Calu3 (cell line): ENCODE data around the gene SPTBN1. TPM values are rescaled to one million over a fixed set of nuclear protein-coding genes. Genes with fewer than 3 reads are reported as not detected.

Experiments used
- BruUV-seq: library from RNA; stranded (reverse); fragments of 400-500 nt; replicated peaks from 2 replicates; lab custom pipeline; 2021; lab: Mats Ljungman, UMichigan
- CTCF ChIA-PET: fragments of 300-600 bp; sonication (Branson Sonifier 250); formaldehyde crosslinking; loops from one replicate; lab custom pipeline; 2022; ENCODE audit warnings: antibody characterized with exemption; lab: Charles Lee
- DNase-seq: peaks from one replicate; pipeline ENCODE4 v3.0.0; 2022
- H3K27ac Mint-ChIP-seq: one replicate; pipeline ENCODE4 v1.8.0; 2022; ENCODE audit warnings: mixed read lengths; ENCODE audit not compliant: unreplicated experiment
- H3K27me3 Mint-ChIP-seq: one replicate; pipeline ENCODE4 v1.8.0; 2022; ENCODE audit warnings: mixed read lengths; ENCODE audit not compliant: unreplicated experiment
- H3K36me3 Mint-ChIP-seq: one replicate; pipeline ENCODE4 v1.8.0; 2022; ENCODE audit warnings: mild to moderate bottlenecking, moderate library complexity, mixed read lengths; ENCODE audit not compliant: insufficient read depth, unreplicated experiment
- H3K4me1 Mint-ChIP-seq: one replicate; pipeline ENCODE4 v1.8.0; 2022; ENCODE audit warnings: mild to moderate bottlenecking, low read depth, mixed read lengths; ENCODE audit not compliant: unreplicated experiment
- H3K4me3 Mint-ChIP-seq: one replicate; pipeline ENCODE4 v1.8.0; 2022; ENCODE audit warnings: mild to moderate bottlenecking, low read depth, moderate library complexity, mixed read lengths; ENCODE audit not compliant: unreplicated experiment
- H3K9me3 Mint-ChIP-seq: one replicate; pipeline ENCODE4 v1.8.0; 2022; ENCODE audit warnings: low read depth, mixed read lengths; ENCODE audit not compliant: unreplicated experiment
- intact Hi-C: fragments of 100-400 bp; cut with micrococcal nuclease; formaldehyde crosslinking; loops from one replicate; pipeline ENCODE4 v1.10.0; 2022; ENCODE audit not compliant: unreplicated experiment
- total RNA-seq: library from RNA; stranded (reverse); gene quantifications from 2 replicates; pipeline ENCODE4 v1.2.3, GENCODE V29; 2022
- TF ChIP-seq, protein P1 (sequence below): fragments of 200-600 bp; IDR thresholded peaks from one replicate; pipeline ENCODE4 v1.8.0; 2022; ENCODE audit warnings: antibody characterized with exemption; ENCODE audit not compliant: unreplicated experiment

The SPTBN1 gene
- total RNA-seq, 1 experiment from 2014 or later = 611 TPM

GRCh38 chr2:54486766-54487165 lies 30.6 kb downstream of the SPTBN1 start:
- Mint-ChIP-seq H3K27me3 (no peaks in the 10 kb centered on the region), H3K27ac (no peak overlapping the region), H3K4me1 (peaks cover 17% of the 10 kb centered on the region), H3K9me3 (no peaks in the 10 kb centered on the region), H3K36me3 (peaks cover 4% of the 10 kb centered on the region), H3K4me3 (no peak overlapping the region)
- no peak for DNase-seq
- intact Hi-C loops = no loop called here
- TF ChIP-seq, protein P1, sequence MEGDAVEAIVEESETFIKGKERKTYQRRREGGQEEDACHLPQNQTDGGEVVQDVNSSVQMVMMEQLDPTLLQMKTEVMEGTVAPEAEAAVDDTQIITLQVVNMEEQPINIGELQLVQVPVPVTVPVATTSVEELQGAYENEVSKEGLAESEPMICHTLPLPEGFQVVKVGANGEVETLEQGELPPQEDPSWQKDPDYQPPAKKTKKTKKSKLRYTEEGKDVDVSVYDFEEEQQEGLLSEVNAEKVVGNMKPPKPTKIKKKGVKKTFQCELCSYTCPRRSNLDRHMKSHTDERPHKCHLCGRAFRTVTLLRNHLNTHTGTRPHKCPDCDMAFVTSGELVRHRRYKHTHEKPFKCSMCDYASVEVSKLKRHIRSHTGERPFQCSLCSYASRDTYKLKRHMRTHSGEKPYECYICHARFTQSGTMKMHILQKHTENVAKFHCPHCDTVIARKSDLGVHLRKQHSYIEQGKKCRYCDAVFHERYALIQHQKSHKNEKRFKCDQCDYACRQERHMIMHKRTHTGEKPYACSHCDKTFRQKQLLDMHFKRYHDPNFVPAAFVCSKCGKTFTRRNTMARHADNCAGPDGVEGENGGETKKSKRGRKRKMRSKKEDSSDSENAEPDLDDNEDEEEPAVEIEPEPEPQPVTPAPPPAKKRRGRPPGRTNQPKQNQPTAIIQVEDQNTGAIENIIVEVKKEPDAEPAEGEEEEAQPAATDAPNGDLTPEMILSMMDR = no peak
- CTCF ChIA-PET = no interaction called here
- BruUV-seq = no TSS peak

DNA sequence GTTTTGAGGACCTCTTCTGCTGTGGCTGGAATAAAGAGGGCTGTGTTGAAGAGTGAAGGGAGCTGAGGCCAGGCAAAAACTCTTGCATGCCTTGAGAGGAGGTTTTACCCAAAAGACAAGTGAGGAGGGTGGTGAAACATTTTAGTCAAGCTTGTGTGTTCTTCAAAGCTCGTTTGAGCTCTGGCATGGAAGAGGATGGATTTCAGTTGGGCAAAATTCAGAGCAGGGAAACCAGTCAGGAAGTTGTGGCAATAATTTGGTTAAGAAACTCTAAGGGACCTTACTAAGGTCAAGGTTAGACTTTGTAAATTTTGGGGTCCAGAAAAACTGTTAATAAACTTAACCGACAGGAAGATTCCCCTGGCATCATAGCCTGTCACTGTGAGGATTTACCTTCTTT lies 34.7 kb downstream of the SPTBN1 start:
- H3K36me3 Mint-ChIP-seq = no peaks in the 10 kb centered on the region
- H3K4me3 Mint-ChIP-seq = no peak overlapping the region
- BruUV-seq = no TSS peak
- TF ChIP-seq, protein P1 = no peak
- no peak for DNase-seq
- intact Hi-C loops = no loop called here
- CTCF ChIA-PET = interaction anchor here (0.7 kb wide), 1 partner anchor 519 kb away, joined by 3 read pairs; no protein-coding TSS in a partner anchor
- H3K27ac Mint-ChIP-seq = no peak overlapping the region
- H3K4me1 Mint-ChIP-seq = no peaks in the 10 kb centered on the region
- H3K9me3 Mint-ChIP-seq = no peaks in the 10 kb centered on the region
- no peaks in the 10 kb centered on the region for H3K27me3 Mint-ChIP-seq

GRCh38 chr2:54492335-54492734 lies 36.2 kb downstream of the SPTBN1 start:
- no peaks in the 10 kb centered on the region for H3K36me3 Mint-ChIP-seq
- peaks cover 6% of the 10 kb centered on the region for H3K4me1 Mint-ChIP-seq
- no peak overlapping the region for H3K27ac Mint-ChIP-seq
- intact Hi-C loops = no loop called here
- no TSS peak for BruUV-seq
- H3K4me3 Mint-ChIP-seq = no peak overlapping the region
- H3K9me3 Mint-ChIP-seq = no peaks in the 10 kb centered on the region
- CTCF ChIA-PET = interaction anchor here (0.5 to 0.9 kb wide), 2 partner anchors 10 to 394 kb away, joined by 4 read pairs; no protein-coding TSS in a partner anchor
- DNase-seq = no peak
- TF ChIP-seq, protein P1 = no peak
- no peaks in the 10 kb centered on the region for H3K27me3 Mint-ChIP-seq

DNA sequence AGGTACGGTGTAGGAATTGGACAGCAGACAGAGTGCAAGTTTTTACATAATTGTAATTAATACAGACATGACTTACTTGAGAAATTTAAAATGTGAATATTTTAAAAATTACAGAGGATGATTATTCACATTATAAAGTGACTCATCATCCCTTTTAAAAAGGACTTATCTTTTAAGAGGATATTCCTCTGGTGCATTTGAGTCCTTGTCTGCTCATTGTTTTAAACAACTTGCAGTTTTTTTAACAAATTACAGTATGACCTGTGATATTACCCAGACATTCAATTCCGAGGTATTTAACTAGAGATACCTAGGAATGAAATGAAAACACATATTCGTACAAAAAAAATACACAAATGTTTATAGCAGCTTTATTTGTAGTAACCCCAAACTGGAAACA lies 38.0 kb downstream of the SPTBN1 start:
- Mint-ChIP-seq H3K9me3 (no peaks in the 10 kb centered on the region), H3K36me3 (no peaks in the 10 kb centered on the region), H3K27me3 (no peaks in the 10 kb centered on the region), H3K4me3 (no peak overlapping the region), H3K4me1 (peaks cover 12% of the 10 kb centered on the region), H3K27ac (no peak overlapping the region)
- CTCF ChIA-PET = no interaction called here
- no peak for DNase-seq
- intact Hi-C loops = no loop called here
- TF ChIP-seq, protein P1 = no peak
- BruUV-seq = no TSS peak
